Activated CD4-positive, alpha-beta T cell treated with anti-CD3 and anti-CD28 coated beads, Interleukin-2, amount 10 ng/mL, durations not matched to agents 7 days and 5 days (primary cell): Measurements from ENCODE around the gene STAB2. TPM values are rescaled to one million over a fixed set of nuclear protein-coding genes. Genes with fewer than 3 reads are reported as not detected.

ENCODE experiments used
- CTCF ChIA-PET: fragments of 350-600 bp; sonication (Branson Sonifier 250); formaldehyde crosslinking; loops from one replicate; lab custom pipeline; 2021; ENCODE audit warnings: antibody characterized with exemption; lab: Charles Lee
- POLR2A ChIA-PET: fragments of 350-600 bp; sonication (Branson Sonifier 250); formaldehyde crosslinking; loops from one replicate; lab custom pipeline; 2021; ENCODE audit warnings: antibody characterized with exemption; lab: Charles Lee
- DNase-seq: peaks from one replicate; pipeline ENCODE4 v3.0.0-alpha.2; 2020
- H3K27ac Mint-ChIP-seq: one replicate; pipeline ENCODE4 v1.8.0; 2021; ENCODE audit warnings: mild to moderate bottlenecking, moderate library complexity, mixed read lengths
- H3K27me3 Mint-ChIP-seq: one replicate; pipeline ENCODE4 v1.8.0; 2021; ENCODE audit warnings: mixed read lengths
- H3K36me3 Mint-ChIP-seq: one replicate; pipeline ENCODE4 v1.8.0; 2021; ENCODE audit warnings: low read depth, mixed read lengths
- H3K4me1 Mint-ChIP-seq: one replicate; pipeline ENCODE4 v1.8.0; 2021; ENCODE audit warnings: mixed read lengths
- H3K4me3 Mint-ChIP-seq: one replicate; pipeline ENCODE4 v1.8.0; 2021; ENCODE audit warnings: mild to moderate bottlenecking, moderate library complexity, mixed read lengths
- H3K9me3 Mint-ChIP-seq: one replicate; pipeline ENCODE4 v1.8.0; 2021; ENCODE audit warnings: mixed read lengths
- total RNA-seq, 2 experiments: library from RNA; stranded (reverse); gene quantifications; one replicate each; pipeline ENCODE4 v1.2.3, GENCODE V29; 2021

The STAB2 gene
- total RNA-seq, 2 experiments from 2014 or later: not detected

- CTCF ChIA-PET: no interaction called here
- Mint-ChIP-seq H3K27me3 (peaks cover 11% of the 10 kb centered on the region), H3K36me3 (no peaks in the 10 kb centered on the region), H3K4me1 (no peaks in the 10 kb centered on the region), H3K4me3 (no peak overlapping the region), H3K9me3 (peaks cover 6% of the 10 kb centered on the region), H3K27ac (no peak overlapping the region)
- DNase-seq: no peak
- POLR2A ChIA-PET: no interaction called here
Measured at GRCh38 chr12:103560604-103561101, 26.4 kb upstream of the STAB2 start.

GRCh38 chr12:103561174-103561573 is 25.9 kb upstream of the STAB2 start:
- Mint-ChIP-seq H3K27ac (no peak overlapping the region), H3K27me3 (peaks cover 10% of the 10 kb centered on the region), H3K9me3 (peaks cover 11% of the 10 kb centered on the region), H3K36me3 (no peaks in the 10 kb centered on the region), H3K4me1 (no peaks in the 10 kb centered on the region), H3K4me3 (no peak overlapping the region)
- POLR2A ChIA-PET: no interaction called here
- DNase-seq: no peak
- CTCF ChIA-PET: no interaction called here

- POLR2A ChIA-PET: no interaction called here
Measured at GRCh38 chr12:103566398-103566797, 20.7 kb upstream of the STAB2 start.

GRCh38 chr12:103569278-103569677 is 17.8 kb upstream of the STAB2 start:
- ChIA-PET CTCF (no interaction called here), POLR2A (no interaction called here)
- no peak for DNase-seq
- Mint-ChIP-seq H3K27me3 (peaks cover 56% of the 10 kb centered on the region), H3K4me1 (no peaks in the 10 kb centered on the region), H3K27ac (no peak overlapping the region), H3K36me3 (no peaks in the 10 kb centered on the region), H3K4me3 (no peak overlapping the region), H3K9me3 (peaks cover 12% of the 10 kb centered on the region)

More at GRCh38 chr12:103566398-103566797, 20.7 kb upstream of the STAB2 start:
- Mint-ChIP-seq H3K27ac (no peak overlapping the region), H3K27me3 (peaks cover 38% of the 10 kb centered on the region), H3K4me1 (no peaks in the 10 kb centered on the region), H3K9me3 (peaks cover 14% of the 10 kb centered on the region), H3K36me3 (no peaks in the 10 kb centered on the region), H3K4me3 (no peak overlapping the region)
- CTCF ChIA-PET: no interaction called here
- no peak for DNase-seq

GRCh38 chr12:103571286-103571685 is 15.8 kb upstream of the STAB2 start:
- Mint-ChIP-seq H3K4me3 (no peak overlapping the region), H3K36me3 (no peaks in the 10 kb centered on the region), H3K4me1 (peaks cover 2% of the 10 kb centered on the region), H3K9me3 (peaks cover 2% of the 10 kb centered on the region), H3K27ac (no peak overlapping the region), H3K27me3 (peaks cover 67% of the 10 kb centered on the region)
- POLR2A ChIA-PET: no interaction called here
- no peak for DNase-seq
- CTCF ChIA-PET: no interaction called here

GRCh38 chr12:103572312-103573045 is 14.6 kb upstream of the STAB2 start:
- Mint-ChIP-seq H3K9me3 (no peaks in the 10 kb centered on the region), H3K4me3 (no peak overlapping the region), H3K4me1 (peaks cover 2% of the 10 kb centered on the region), H3K27me3 (peaks cover 68% of the 10 kb centered on the region), H3K27ac (no peak overlapping the region), H3K36me3 (no peaks in the 10 kb centered on the region)
- ChIA-PET POLR2A (no interaction called here), CTCF (no interaction called here)
- no peak for DNase-seq

GRCh38 chr12:103573185-103573584 is 13.9 kb upstream of the STAB2 start:
- ChIA-PET CTCF (interaction anchor here (0.6 kb wide), 1 partner anchor 526 kb away, joined by 3 read pairs; no protein-coding TSS in a partner anchor), POLR2A (no interaction called here)
- peaks cover 64% of the 10 kb centered on the region for H3K27me3 Mint-ChIP-seq
- peaks cover 2% of the 10 kb centered on the region for H3K4me1 Mint-ChIP-seq
- no peak overlapping the region for H3K27ac Mint-ChIP-seq
- no peaks in the 10 kb centered on the region for H3K9me3 Mint-ChIP-seq
- DNase-seq: no peak
- H3K36me3 Mint-ChIP-seq: no peaks in the 10 kb centered on the region
- no peak overlapping the region for H3K4me3 Mint-ChIP-seq

- Mint-ChIP-seq H3K36me3 (no peaks in the 10 kb centered on the region), H3K27ac (no peak overlapping the region), H3K4me1 (peaks cover 2% of the 10 kb centered on the region), H3K9me3 (no peaks in the 10 kb centered on the region), H3K4me3 (no peak overlapping the region), H3K27me3 (peaks cover 33% of the 10 kb centered on the region)
- no peak for DNase-seq
- CTCF ChIA-PET: no interaction called here
- POLR2A ChIA-PET: no interaction called here
Measured at GRCh38 chr12:103578926-103579325, 8.1 kb upstream of the STAB2 start.

- Mint-ChIP-seq H3K27ac (no peak overlapping the region), H3K36me3 (no peaks in the 10 kb centered on the region), H3K4me3 (no peak overlapping the region), H3K27me3 (peaks cover 32% of the 10 kb centered on the region), H3K9me3 (no peaks in the 10 kb centered on the region), H3K4me1 (peaks cover 2% of the 10 kb centered on the region)
- POLR2A ChIA-PET: no interaction called here
- CTCF ChIA-PET: no interaction called here
- DNase-seq: no peak
Measured at GRCh38 chr12:103580026-103580425, 7.0 kb upstream of the STAB2 start.

GRCh38 chr12:103583008-103583407 is 4.1 kb upstream of the STAB2 start:
- Mint-ChIP-seq H3K4me1 (no peaks in the 10 kb centered on the region), H3K27ac (no peak overlapping the region), H3K4me3 (no peak overlapping the region), H3K27me3 (peaks cover 21% of the 10 kb centered on the region), H3K9me3 (no peaks in the 10 kb centered on the region), H3K36me3 (no peaks in the 10 kb centered on the region)
- DNase-seq: no peak
- CTCF ChIA-PET: interaction anchor here (0.5 kb wide), 1 partner anchor 1600 kb away, joined by 3 read pairs; no protein-coding TSS in a partner anchor
- POLR2A ChIA-PET: no interaction called here

- no peak for DNase-seq
- Mint-ChIP-seq H3K36me3 (no peaks in the 10 kb centered on the region), H3K4me3 (no peak overlapping the region), H3K9me3 (no peaks in the 10 kb centered on the region), H3K4me1 (no peaks in the 10 kb centered on the region), H3K27me3 (peaks cover 10% of the 10 kb centered on the region), H3K27ac (no peak overlapping the region)
- ChIA-PET POLR2A (no interaction called here), CTCF (no interaction called here)
Measured at GRCh38 chr12:103586132-103586531, 941 bp upstream of the STAB2 start.

- ChIA-PET POLR2A (no interaction called here), CTCF (no interaction called here)
- Mint-ChIP-seq H3K27me3 (peaks cover 14% of the 10 kb centered on the region), H3K4me1 (no peaks in the 10 kb centered on the region), H3K36me3 (no peaks in the 10 kb centered on the region), H3K4me3 (no peak overlapping the region), H3K27ac (no peak overlapping the region), H3K9me3 (no peaks in the 10 kb centered on the region)
- DNase-seq: no peak
Measured at GRCh38 chr12:103588680-103589079, 1.6 kb downstream of the STAB2 start.

GRCh38 chr12:103589517-103589916 is 2.4 kb downstream of the STAB2 start:
- Mint-ChIP-seq H3K27me3 (peaks cover 11% of the 10 kb centered on the region), H3K36me3 (no peaks in the 10 kb centered on the region), H3K27ac (no peak overlapping the region), H3K4me1 (no peaks in the 10 kb centered on the region), H3K4me3 (no peak overlapping the region), H3K9me3 (no peaks in the 10 kb centered on the region)
- no peak for DNase-seq
- POLR2A ChIA-PET: no interaction called here
- CTCF ChIA-PET: no interaction called here

GRCh38 chr12:103590271-103590670 is 3.2 kb downstream of the STAB2 start:
- Mint-ChIP-seq H3K4me1 (no peaks in the 10 kb centered on the region), H3K27ac (no peak overlapping the region), H3K9me3 (no peaks in the 10 kb centered on the region), H3K36me3 (no peaks in the 10 kb centered on the region), H3K27me3 (peaks cover 10% of the 10 kb centered on the region), H3K4me3 (no peak overlapping the region)
- CTCF ChIA-PET: no interaction called here
- POLR2A ChIA-PET: no interaction called here
- no peak for DNase-seq
